Osteoblast (primary cell): Measurements from ENCODE around the gene HYAL3. TPM values are rescaled to one million over a fixed set of nuclear protein-coding genes. Genes with fewer than 3 reads are reported as not detected.
A peak's percentile ranks its signal among the peaks of the same experiment; 100 is the strongest.

Experiments
- DNase-seq: peaks from one replicate; pipeline ENCODE4 v3.0.0; 2011; ENCODE audit warnings: low spot score, mixed read lengths; ENCODE audit not compliant: insufficient read length; ENCODE audit errors: missing footprints
- H2AFZ ChIP-seq: 2 replicates; pipeline ENCODE4 v1.6.0; 2011; ENCODE audit warnings: mild to moderate bottlenecking, low read length
- H3K27ac ChIP-seq: 2 replicates; pipeline ENCODE4 v1.5.1; 2011; ENCODE audit warnings: mild to moderate bottlenecking, low read depth, low read length, moderate library complexity
- H3K27me3 ChIP-seq: 2 replicates; pipeline ENCODE4 v1.6.0; 2012; ENCODE audit warnings: mild to moderate bottlenecking, control low read depth, inconsistent platforms, low read length, moderate library complexity; ENCODE audit not compliant: insufficient read depth
- H3K36me3 ChIP-seq: 2 replicates; pipeline ENCODE4 v1.5.1; 2011; ENCODE audit warnings: mild to moderate bottlenecking, low read length, control low read depth, moderate library complexity; ENCODE audit not compliant: insufficient read depth
- H3K4me1 ChIP-seq: 2 replicates; pipeline ENCODE4 v1.5.1; 2011; ENCODE audit warnings: mild to moderate bottlenecking, low read length, control low read depth, moderate library complexity; ENCODE audit not compliant: insufficient read depth
- H3K4me2 ChIP-seq: 2 replicates; pipeline ENCODE4 v1.6.0; 2011; ENCODE audit warnings: mild to moderate bottlenecking, low read length; ENCODE audit not compliant: insufficient read depth
- H3K4me3 ChIP-seq: fragments of 200-600 bp; sonication (generic); 3 replicates; pipeline ENCODE4 v1.5.1; 2012; ENCODE audit warnings: mild to moderate bottlenecking, low read length, inconsistent platforms; ENCODE audit not compliant: insufficient read depth
- H3K79me2 ChIP-seq: 2 replicates; pipeline ENCODE4 v1.6.0; 2012; ENCODE audit warnings: mild to moderate bottlenecking, low read length, control low read depth, inconsistent platforms; ENCODE audit not compliant: insufficient read depth
- H3K9me3 ChIP-seq: 2 replicates; pipeline ENCODE4 v1.5.1; 2011; ENCODE audit warnings: low read depth, low read length, control low read depth
- H4K20me1 ChIP-seq: 2 replicates; pipeline ENCODE4 v1.6.0; 2012; ENCODE audit warnings: mild to moderate bottlenecking, low read length, control low read depth; ENCODE audit not compliant: insufficient read depth
- total RNA-seq: library from RNA; depleted of rRNA; stranded (reverse); fragments of >200 nt; gene quantifications from 2 replicates; pipeline ENCODE4 v1.2.3, GENCODE V29; 2012
- TF ChIP-seq, protein P1 (sequence below): IDR thresholded peaks from 2 replicates; pipeline ENCODE4 v1.5.1; 2011; ENCODE audit warnings: mild to moderate bottlenecking, low read depth, low read length, moderate library complexity; ENCODE audit errors: extremely low read depth

The HYAL3 gene
- total RNA-seq, 1 donor: 1.8 TPM

GRCh38 chr3:50275141-50275995 lies 23.8 kb downstream of the HYAL3 start:
- Histone ChIP-seq H3K27me3 (no peaks in the 10 kb centered on the region), H3K79me2 (no peaks in the 10 kb centered on the region), H3K36me3 (no peaks in the 10 kb centered on the region), H4K20me1 (no peaks in the 10 kb centered on the region), H3K4me1 (peaks cover 5% of the 10 kb centered on the region), H3K9me3 (no peaks in the 10 kb centered on the region), H3K4me3 (no peak overlapping the region), H3K4me2 (no peak overlapping the region), H3K27ac (no peak overlapping the region), H2AFZ (no peak overlapping the region)
- TF ChIP-seq, protein P1, sequence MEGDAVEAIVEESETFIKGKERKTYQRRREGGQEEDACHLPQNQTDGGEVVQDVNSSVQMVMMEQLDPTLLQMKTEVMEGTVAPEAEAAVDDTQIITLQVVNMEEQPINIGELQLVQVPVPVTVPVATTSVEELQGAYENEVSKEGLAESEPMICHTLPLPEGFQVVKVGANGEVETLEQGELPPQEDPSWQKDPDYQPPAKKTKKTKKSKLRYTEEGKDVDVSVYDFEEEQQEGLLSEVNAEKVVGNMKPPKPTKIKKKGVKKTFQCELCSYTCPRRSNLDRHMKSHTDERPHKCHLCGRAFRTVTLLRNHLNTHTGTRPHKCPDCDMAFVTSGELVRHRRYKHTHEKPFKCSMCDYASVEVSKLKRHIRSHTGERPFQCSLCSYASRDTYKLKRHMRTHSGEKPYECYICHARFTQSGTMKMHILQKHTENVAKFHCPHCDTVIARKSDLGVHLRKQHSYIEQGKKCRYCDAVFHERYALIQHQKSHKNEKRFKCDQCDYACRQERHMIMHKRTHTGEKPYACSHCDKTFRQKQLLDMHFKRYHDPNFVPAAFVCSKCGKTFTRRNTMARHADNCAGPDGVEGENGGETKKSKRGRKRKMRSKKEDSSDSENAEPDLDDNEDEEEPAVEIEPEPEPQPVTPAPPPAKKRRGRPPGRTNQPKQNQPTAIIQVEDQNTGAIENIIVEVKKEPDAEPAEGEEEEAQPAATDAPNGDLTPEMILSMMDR: no peak
- DNase-seq: peak; percentile 77

DNA sequence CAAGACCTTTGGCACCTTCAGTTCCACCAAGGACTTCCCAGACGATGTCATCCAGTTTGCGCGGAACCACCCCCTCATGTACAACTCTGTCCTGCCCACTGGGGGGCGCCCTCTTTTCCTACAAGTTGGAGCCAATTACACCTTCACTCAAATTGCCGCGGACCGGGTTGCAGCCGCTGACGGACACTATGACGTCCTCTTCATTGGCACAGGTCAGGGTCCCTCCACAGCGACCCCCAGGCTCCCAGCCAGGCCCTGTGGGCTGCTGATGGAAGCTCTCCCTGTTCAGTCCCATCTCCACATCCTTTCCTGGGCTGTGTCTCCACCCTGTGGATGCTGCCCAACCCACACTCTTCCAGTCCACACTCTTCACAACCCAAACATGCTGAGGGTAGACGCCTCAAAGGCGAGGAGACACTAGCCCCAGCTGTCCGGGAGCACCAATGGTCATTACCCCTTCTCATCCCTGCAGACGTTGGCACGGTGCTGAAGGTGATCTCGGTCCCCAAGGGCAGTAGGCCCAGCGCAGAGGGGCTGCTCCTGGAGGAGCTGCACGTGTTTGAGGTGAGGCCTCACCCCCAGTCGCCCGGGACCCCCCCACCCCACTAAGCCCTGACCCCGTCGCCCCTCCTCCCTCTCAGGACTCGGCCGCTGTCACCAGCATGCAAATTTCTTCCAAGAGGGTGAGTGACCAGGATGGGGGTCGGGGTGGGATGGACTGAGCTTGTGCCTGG lies 24.7 kb downstream of the HYAL3 start:
- Histone ChIP-seq H3K27ac (no peak overlapping the region), H3K27me3 (no peaks in the 10 kb centered on the region), H3K4me3 (no peak overlapping the region), H3K4me1 (peaks cover 13% of the 10 kb centered on the region), H3K9me3 (no peaks in the 10 kb centered on the region), H4K20me1 (no peaks in the 10 kb centered on the region), H3K79me2 (no peaks in the 10 kb centered on the region), H2AFZ (no peak overlapping the region), H3K36me3 (no peaks in the 10 kb centered on the region), H3K4me2 (no peak overlapping the region)
- peak; percentile 97 for DNase-seq
- TF ChIP-seq, protein P1: peak; percentile 83

GRCh38 chr3:50273689-50274065 lies 25.5 kb downstream of the HYAL3 start:
- no peak overlapping the region for H2AFZ ChIP-seq
- H3K4me3 ChIP-seq: no peak overlapping the region
- no peak overlapping the region for H3K27ac ChIP-seq
- H3K4me2 ChIP-seq: peak overlapping the region; percentile 90
- H3K4me1 ChIP-seq: peaks cover 22% of the 10 kb centered on the region
- DNase-seq: no peak
- H3K27me3 ChIP-seq: no peaks in the 10 kb centered on the region
- no peaks in the 10 kb centered on the region for H4K20me1 ChIP-seq
- H3K79me2 ChIP-seq: no peaks in the 10 kb centered on the region
- no peaks in the 10 kb centered on the region for H3K36me3 ChIP-seq
- H3K9me3 ChIP-seq: no peaks in the 10 kb centered on the region
- TF ChIP-seq, protein P1: no peak
